Cardiac muscle cell (in vitro differentiated cells and primary cell): ENCODE measurements around the gene ID3. TPM values are rescaled to one million over a fixed set of nuclear protein-coding genes. Genes with fewer than 3 reads are reported as not detected.

Experiments used
- DNase-seq, 2 donors: peaks; one replicate each; pipeline versions ENCODE4 v3.0.0 to v3.0.0-alpha.2; 2010 to 2017; ENCODE audit warnings: low read depth in 1 of 2, low spot score in 1 of 2
- H3K27ac ChIP-seq: fragments of 200-600 bp; sonication (generic); 2 replicates; pipeline ENCODE4 v1.5.1; 2016
- H3K27me3 ChIP-seq: fragments of 200-600 bp; sonication (generic); 2 replicates; pipeline ENCODE4 v1.6.0; 2016; ENCODE audit warnings: control low read depth
- H3K36me3 ChIP-seq: fragments of 200-600 bp; sonication (generic); 2 replicates; pipeline ENCODE4 v1.5.1; 2016; ENCODE audit warnings: control low read depth
- H3K4me1 ChIP-seq: fragments of 200-600 bp; sonication (generic); 2 replicates; pipeline ENCODE4 v1.8.1; 2017; ENCODE audit warnings: low read depth, mild to moderate bottlenecking, mixed run types
- H3K4me3 ChIP-seq: fragments of 200-600 bp; sonication (generic); 2 replicates; pipeline ENCODE4 v1.5.1; 2016; ENCODE audit warnings: mild to moderate bottlenecking
- H3K9me3 ChIP-seq: fragments of 200-600 bp; sonication (generic); 2 replicates; pipeline ENCODE4 v1.5.1; 2017; ENCODE audit warnings: low read depth, mild to moderate bottlenecking, control low read depth
- CTCF ChIP-seq: IDR thresholded peaks from 2 replicates; pipeline ENCODE4 v1.5.1; 2012; ENCODE audit warnings: low read depth, mild to moderate bottlenecking, low read length
- polyA plus RNA-seq: library from polyadenylated mRNA; unstranded; fragments of >200 nt; fragmentation: Nextera tagmentation; extraction: Ambion mirVana; gene quantifications from 2 replicates; pipeline ENCODE4 v1.2.1, GENCODE V29; 2016
- total RNA-seq: library from RNA; depleted of rRNA; stranded (reverse); fragments of >200 nt; gene quantifications from 2 replicates; pipeline ENCODE4 v1.2.3, GENCODE V29; 2016

The ID3 gene
- total and polyA plus RNA-seq, 2 experiments from 2014 or later, result 703 to 784 TPM

- no peak for TF ChIP-seq CTCF
- Histone ChIP-seq H3K4me1 (peaks cover 37% of the 10 kb centered on the region), H3K27ac (peak overlapping the region; percentile 99), H3K4me3 (peak overlapping the region; percentile 35), H3K36me3 (no peaks in the 10 kb centered on the region), H3K9me3 (no peaks in the 10 kb centered on the region), H3K27me3 (no peaks in the 10 kb centered on the region)
- DNase-seq, result no peak
Measured at GRCh38 chr1:23568608-23569383, 9.5 kb upstream of the ID3 start.

- DNase-seq, result peak in 1 of 2 donors; percentile 68
- H3K36me3 ChIP-seq, result no peaks in the 10 kb centered on the region
- TF ChIP-seq CTCF, result no peak
- no peaks in the 10 kb centered on the region for H3K27me3 ChIP-seq
- H3K27ac ChIP-seq, result peak overlapping the region; percentile 99
- peaks cover 35% of the 10 kb centered on the region for H3K4me1 ChIP-seq
- peak overlapping the region; percentile 35 for H3K4me3 ChIP-seq
- H3K9me3 ChIP-seq, result no peaks in the 10 kb centered on the region
Measured at GRCh38 chr1:23567996-23568607, 8.8 kb upstream of the ID3 start.

- Histone ChIP-seq H3K27ac (peak overlapping the region; percentile 99), H3K4me1 (peaks cover 35% of the 10 kb centered on the region), H3K4me3 (peak overlapping the region; percentile 35), H3K27me3 (no peaks in the 10 kb centered on the region), H3K36me3 (no peaks in the 10 kb centered on the region), H3K9me3 (no peaks in the 10 kb centered on the region)
- no peak for DNase-seq
- TF ChIP-seq CTCF, result no peak
Measured at GRCh38 chr1:23567629-23567995, 8.3 kb upstream of the ID3 start.

GRCh38 chr1:23566304-23566703 lies 7.0 kb upstream of the ID3 start:
- no peaks in the 10 kb centered on the region for H3K36me3 ChIP-seq
- peak; percentile 21 for TF ChIP-seq CTCF
- peak overlapping the region; percentile 76 for H3K27ac ChIP-seq
- H3K4me1 ChIP-seq, result peaks cover 45% of the 10 kb centered on the region
- H3K9me3 ChIP-seq, result no peaks in the 10 kb centered on the region
- no peak for DNase-seq
- no peaks in the 10 kb centered on the region for H3K27me3 ChIP-seq
- H3K4me3 ChIP-seq, result no peak overlapping the region

- no peak for TF ChIP-seq CTCF
- DNase-seq, result no peak
- H3K4me1 ChIP-seq, result peaks cover 50% of the 10 kb centered on the region
- H3K27ac ChIP-seq, result peak overlapping the region; percentile 76
- H3K36me3 ChIP-seq, result no peaks in the 10 kb centered on the region
- no peaks in the 10 kb centered on the region for H3K9me3 ChIP-seq
- no peak overlapping the region for H3K4me3 ChIP-seq
- no peaks in the 10 kb centered on the region for H3K27me3 ChIP-seq
Measured at GRCh38 chr1:23565776-23566175, 6.5 kb upstream of the ID3 start.
